GM19455 (cell line): ENCODE results near the gene ZNRF4.

Source experiments
- ATAC-seq: cut with Tn5 transposase; IDR thresholded peaks from one replicate; pipeline ENCODE4 v1.9.1; 2021; ENCODE audit not compliant: unreplicated experiment

The ZNRF4 gene

GRCh38 chr19:5440299-5440698 lies 14.9 kb upstream of the ZNRF4 start:
- ATAC-seq: no peak

DNA sequence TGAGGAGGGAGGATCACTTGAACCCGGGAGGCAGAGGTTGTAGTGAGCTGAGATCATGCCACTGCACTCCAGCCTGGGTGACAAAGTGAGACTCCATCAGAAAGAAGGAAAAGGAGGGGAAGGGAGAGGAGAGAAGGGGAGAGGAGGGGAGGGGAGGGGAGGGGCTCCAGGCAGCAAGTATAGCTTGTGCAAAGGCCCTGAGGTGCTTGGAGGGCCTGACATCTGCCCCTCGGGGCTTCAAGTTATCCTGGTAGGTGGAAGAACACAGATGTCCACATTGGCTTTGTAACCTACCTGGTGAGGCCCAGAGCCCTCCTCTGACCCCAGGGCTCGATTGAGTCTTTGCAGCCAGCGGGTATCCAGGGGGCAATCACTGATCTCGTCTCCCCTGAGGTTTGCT lies 11.5 kb upstream of the ZNRF4 start:
- no peak for ATAC-seq

GRCh38 chr19:5444431-5444830 lies 10.8 kb upstream of the ZNRF4 start:
- ATAC-seq: no peak

GRCh38 chr19:5445071-5445470 lies 10.1 kb upstream of the ZNRF4 start:
- no peak for ATAC-seq

- no peak for ATAC-seq
Measured at GRCh38 chr19:5445561-5446055, 9.6 kb upstream of the ZNRF4 start.

DNA sequence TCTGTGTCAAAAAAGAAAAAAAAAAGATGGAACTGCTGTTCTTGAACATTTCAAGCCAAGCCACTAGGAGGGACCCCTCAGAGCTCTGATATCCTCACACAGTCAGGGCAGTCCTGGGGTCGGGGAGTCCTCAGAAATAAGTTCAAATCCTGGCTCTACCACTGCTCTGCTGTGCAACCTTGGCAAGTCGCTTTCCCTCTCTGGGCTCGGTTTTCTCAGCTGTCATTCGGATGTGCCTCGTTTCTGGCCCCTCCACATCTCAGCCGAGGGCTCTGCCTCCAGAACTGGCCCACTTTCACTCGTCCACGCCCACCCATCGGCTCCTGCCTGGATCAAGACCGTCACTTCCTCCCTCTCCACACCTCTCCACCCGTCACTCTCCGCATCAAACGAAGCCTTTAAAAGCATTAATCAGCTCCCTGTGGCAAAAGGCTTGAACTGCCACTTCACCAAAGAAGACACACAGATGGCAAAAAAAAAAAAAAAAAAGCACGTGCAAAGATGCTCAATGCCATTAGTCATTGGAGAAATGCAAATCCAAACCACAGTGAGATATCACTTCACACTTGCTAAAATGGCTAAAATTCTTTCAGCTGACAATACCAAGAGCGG lies 7.4 kb upstream of the ZNRF4 start:
- no peak for ATAC-seq

GRCh38 chr19:5448374-5448773 lies 6.8 kb upstream of the ZNRF4 start:
- no peak for ATAC-seq

GRCh38 chr19:5450482-5451126 lies 4.6 kb upstream of the ZNRF4 start:
- no peak for ATAC-seq

DNA sequence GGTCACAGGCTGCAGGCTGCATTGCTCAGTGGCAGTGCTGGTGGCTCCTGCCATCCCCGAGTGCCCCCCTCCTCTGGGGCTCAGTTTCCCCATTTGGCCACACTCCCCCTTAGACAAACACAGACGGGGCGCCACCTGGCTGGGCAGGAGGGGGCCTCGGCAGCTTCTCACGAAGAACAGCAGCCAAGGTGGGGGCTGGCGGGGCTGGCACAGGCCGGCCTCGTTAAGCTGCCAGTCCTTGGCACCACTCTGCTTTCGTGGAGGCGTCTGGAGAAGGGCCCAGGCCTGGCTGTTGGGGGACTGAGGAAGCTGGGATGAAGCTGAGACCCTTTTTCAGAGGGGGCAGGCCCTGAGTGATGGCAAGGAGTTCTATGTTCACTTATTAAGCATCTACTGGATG lies 3.7 kb upstream of the ZNRF4 start:
- ATAC-seq: no peak

DNA sequence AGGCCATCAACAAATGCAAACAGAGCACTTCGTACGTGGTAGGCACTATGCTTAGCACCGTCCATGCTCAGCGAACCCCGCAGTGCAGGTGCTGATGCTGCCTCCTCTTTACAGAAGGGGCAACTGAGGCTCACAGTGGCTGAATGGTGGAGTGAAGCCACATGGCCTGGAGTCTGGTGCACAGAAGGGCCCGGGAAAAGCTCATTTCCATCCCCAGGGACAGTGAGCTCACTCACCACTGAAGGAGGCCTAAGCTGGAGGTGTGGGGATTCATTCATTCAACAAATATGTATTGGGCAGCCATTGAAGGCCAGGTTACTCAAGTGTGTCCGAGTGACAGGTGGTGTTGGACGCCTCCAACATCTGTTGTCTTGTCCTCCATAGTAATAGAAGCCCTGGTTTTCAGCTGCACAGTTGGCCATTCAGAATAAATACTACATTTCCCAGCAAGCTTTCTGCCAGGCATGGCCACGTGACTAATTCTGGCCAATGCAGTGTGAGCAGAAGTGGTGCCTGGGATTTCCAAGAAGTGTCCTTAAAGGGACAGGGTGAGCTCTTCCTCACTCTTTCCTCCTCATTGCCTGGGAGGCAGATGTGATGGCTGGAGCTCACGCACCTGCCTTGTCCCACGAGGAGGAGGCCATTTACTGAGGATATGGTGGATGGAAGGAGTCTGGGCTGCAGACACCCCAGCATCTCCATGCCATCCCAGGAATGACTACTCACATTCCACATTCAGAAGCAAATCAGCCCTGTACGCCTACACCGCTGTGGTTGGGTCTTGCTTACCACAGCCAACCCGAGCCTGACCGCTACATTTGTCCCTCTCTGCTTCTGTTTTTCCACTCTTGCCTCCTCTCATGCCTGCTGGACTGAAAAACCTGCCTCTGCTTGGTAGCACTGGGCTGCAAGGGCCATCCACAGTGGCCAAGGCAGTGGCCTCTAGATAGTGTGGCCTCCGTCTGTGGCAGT lies 2.3 kb upstream of the ZNRF4 start:
- no peak for ATAC-seq

DNA sequence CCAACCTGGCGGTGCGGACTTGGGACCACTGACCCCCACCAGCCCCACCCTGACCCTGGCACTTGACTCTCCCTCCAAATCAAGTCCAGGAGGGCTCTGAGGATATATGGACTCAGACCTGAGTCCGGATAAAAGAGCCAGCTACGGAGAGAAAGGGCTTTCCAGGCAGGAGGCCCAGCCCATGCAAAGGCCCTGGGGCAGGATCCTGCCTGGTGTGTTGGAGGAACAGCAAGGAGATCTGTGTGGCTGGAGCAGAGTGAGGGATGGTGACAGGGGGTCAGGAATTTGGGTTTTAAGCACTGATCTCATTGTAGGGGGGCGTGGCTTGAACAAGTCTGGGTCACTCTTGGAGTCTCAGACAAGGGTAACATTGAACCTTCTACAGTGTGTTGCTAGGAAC lies 474 bp upstream of the ZNRF4 start:
- ATAC-seq: no peak

GRCh38 chr19:5456130-5456840 lies 1.1 kb downstream of the ZNRF4 start:
- ATAC-seq: no peak

- ATAC-seq: no peak
Measured at GRCh38 chr19:5456841-5457200, 1.6 kb downstream of the ZNRF4 start.

DNA sequence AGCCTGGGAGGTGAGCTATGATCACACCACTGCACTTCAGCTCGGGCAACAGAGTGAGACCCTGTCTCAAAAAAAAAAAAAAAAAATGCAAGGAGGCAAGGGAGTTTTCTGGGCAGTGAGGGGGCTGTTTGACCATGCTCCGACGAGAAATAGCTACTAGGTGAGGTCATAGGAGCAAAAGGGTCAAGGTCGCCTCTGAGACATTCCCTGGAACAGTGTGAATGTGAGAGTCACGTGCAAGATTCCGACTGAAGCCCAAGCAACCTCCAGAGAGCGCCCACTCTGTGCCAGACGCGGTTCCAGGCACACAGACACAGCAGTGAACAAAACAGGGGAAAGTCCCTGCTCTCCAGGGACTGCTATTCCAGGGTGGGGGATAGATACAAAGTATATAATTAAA lies 2.5 kb downstream of the ZNRF4 start:
- ATAC-seq: no peak

DNA sequence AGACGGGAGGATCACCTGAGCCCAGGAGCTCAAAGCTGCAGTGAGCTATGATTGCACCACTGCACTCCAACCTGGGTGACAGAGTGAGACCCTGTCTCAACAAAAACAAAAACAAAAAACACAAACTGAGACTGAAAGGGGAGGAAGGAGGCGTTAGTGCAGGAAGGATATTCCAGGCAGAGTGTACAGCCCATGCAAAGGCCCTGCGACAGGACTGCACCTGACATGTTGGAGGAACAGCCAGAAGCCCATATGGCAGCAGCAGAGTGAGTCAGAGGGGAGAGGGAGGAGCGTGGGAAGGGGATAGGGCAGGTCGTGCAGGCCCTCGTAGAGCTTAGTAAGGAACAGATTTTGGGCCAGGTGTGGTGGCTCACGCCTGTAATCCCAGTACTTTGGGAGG lies 3.2 kb downstream of the ZNRF4 start:
- ATAC-seq: no peak

DNA sequence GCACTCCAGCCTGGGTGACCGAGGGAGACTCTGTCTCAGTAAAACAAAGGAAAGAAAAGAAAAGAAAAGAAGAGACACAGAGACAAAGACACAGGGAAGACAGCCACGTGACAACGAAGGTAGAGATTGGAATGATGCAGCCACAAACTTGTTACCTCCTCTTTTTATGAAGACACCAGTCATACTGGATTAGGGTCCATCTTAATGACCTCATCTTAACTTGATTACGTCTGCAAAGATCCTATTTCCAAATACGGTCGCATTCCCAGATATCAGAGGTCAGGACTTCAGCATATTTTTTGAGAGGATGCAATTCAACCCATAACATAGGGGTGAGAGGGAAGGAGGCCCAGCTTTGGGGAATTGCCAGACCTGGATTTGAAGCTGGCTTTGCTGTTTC lies 4.1 kb downstream of the ZNRF4 start:
- ATAC-seq: no peak

DNA sequence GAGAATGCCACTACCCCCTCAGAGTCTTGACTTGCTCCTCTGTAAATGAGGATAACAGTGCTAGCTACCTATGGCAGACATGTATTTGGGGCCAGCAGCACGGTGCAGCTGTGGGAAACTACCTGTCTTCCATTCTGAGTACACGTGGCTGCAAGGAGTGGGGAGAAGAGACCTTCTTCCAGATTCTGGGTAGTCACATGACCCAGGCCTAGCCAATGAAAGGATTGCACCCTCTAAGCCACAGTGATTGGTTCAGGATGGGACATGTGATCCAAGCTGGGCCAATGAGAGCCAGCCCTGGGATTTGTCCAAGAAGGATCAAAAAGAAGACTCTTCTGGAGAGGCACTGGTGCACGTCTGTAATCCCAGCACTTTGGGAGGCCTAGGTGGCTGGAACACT lies 5.5 kb downstream of the ZNRF4 start:
- no peak for ATAC-seq

GRCh38 chr19:5463959-5464358 lies 8.7 kb downstream of the ZNRF4 start:
- ATAC-seq: no peak

GRCh38 chr19:5466072-5466471 lies 10.9 kb downstream of the ZNRF4 start:
- no peak for ATAC-seq

DNA sequence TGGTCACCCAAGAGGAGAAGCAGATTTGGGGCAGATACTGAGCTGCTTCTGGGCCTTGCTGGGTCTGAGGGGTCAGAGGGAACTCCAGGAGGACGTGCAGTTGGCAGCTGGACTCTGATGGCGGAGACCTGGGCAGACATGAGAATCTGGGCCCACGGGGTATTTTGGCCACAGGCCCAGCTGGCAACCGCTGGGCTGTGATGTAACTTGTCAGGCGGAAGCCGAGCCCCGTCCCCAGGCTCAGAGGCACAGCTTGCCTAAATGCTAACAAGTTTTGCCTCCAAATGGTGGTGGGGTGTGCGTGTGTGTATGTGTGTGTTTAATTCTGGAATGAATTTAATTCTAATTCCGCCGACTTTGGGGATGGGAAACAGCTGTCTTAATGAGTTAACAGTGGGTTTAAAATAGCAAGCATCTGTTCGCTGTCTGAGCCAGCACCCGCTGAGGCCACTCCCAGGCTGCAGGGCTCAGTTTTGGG lies 11.6 kb downstream of the ZNRF4 start:
- ATAC-seq: no peak

DNA sequence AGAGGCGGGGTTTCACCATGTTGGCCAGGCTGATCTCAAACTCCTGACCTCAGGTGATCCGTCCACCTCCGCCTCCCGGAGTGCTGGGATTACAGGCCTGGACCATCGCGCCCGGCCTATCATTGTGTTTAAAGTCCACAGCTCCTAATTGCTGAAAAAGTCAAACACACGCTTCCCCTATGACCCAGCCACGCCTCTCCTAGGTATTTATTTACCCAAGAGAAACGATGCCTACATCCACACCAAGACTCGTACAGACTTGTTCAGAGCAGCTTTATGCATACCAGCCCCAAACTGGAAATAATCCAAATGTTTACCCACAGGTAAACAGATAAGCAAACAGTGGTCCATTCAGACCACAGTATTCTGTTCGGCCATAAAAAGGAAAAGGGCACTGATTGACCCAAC lies 15.1 kb downstream of the ZNRF4 start:
- ATAC-seq: no peak
